C4-2B (cell line): ENCODE data around the gene DGKQ.
A peak's percentile ranks its signal among the peaks of the same experiment; 100 is the strongest.

Experiments used
- H3K27ac ChIP-seq: fragments of 450-650 bp; 2 replicates; pipeline ENCODE4 v1.5.1; 2017
- CTCF ChIP-seq: fragments of 450-650 bp; conservative IDR thresholded peaks from 2 replicates; pipeline ENCODE4 v1.5.1; 2017; ENCODE audit warnings: mild to moderate bottlenecking
- ZFX ChIP-seq: fragments of 450-650 bp; IDR thresholded peaks from 2 replicates; pipeline ENCODE4 v1.6.1; 2017

Gene DGKQ

GRCh38 chr4:967113-968104 is 6.0 kb downstream of the DGKQ start:
- no peak overlapping the region for H3K27ac ChIP-seq
- TF ChIP-seq ZFX: no peak
- no peak for TF ChIP-seq CTCF

- TF ChIP-seq ZFX (no peak), CTCF (no peak)
- no peak overlapping the region for H3K27ac ChIP-seq
Measured at GRCh38 chr4:966266-967112, 6.9 kb downstream of the DGKQ start.

GRCh38 chr4:965766-966134 is 7.6 kb downstream of the DGKQ start:
- no peak for TF ChIP-seq CTCF
- TF ChIP-seq ZFX: no peak
- no peak overlapping the region for H3K27ac ChIP-seq

GRCh38 chr4:965048-965765 is 8.2 kb downstream of the DGKQ start:
- TF ChIP-seq CTCF (no peak), ZFX (no peak)

GRCh38 chr4:964346-965025 is 8.9 kb downstream of the DGKQ start:
- peak overlapping the region; percentile 91; the same call in 1 of the 2 replicates for H3K27ac ChIP-seq
- no peak for TF ChIP-seq CTCF
- TF ChIP-seq ZFX: no peak

More at GRCh38 chr4:965048-965765, 8.2 kb downstream of the DGKQ start:
- no peak overlapping the region; the same call in 1 of the 2 replicates for H3K27ac ChIP-seq

GRCh38 chr4:963276-964225 is 9.8 kb downstream of the DGKQ start:
- peak overlapping the region; percentile 91 for H3K27ac ChIP-seq
- TF ChIP-seq ZFX: 0 out of 2 replicates have a peak, but pooled peaks have one; percentile 3
- no peak for TF ChIP-seq CTCF
